Measurements from ENCODE around the gene MSRB2.

Gene MSRB2

GRCh38 chr10:23094786-23095403 is 484 bp upstream of the MSRB2 start:
- H3K27ac ChIP-seq: peak overlapping the region; percentile 91
- TF ChIP-seq CTCF (conservative IDR thresholded peaks at IDR 0.05): no peak

GRCh38 chr10:23095966-23096801 is 805 bp downstream of the MSRB2 start:
- TF ChIP-seq CTCF (conservative IDR thresholded peaks at IDR 0.05): no peak
- peak overlapping the region; percentile 91 for H3K27ac ChIP-seq

- peak overlapping the region; percentile 91; the same call in 1 of the 2 replicates for H3K27ac ChIP-seq
- TF ChIP-seq CTCF (conservative IDR thresholded peaks at IDR 0.05): no peak
These were observed 1.6 kb downstream of the MSRB2 start for GRCh38 chr10:23096802-23097549.

GRCh38 chr10:23099079-23099478 is 3.7 kb downstream of the MSRB2 start:
- TF ChIP-seq CTCF (conservative IDR thresholded peaks at IDR 0.05): no peak
- H3K27ac ChIP-seq: no peak overlapping the region

GRCh38 chr10:23099816-23100215 is 4.4 kb downstream of the MSRB2 start:
- H3K27ac ChIP-seq: peak overlapping the region; percentile 64

GRCh38 chr10:23100331-23101030 is 5.1 kb downstream of the MSRB2 start:
- H3K27ac ChIP-seq: peak overlapping the region; percentile 64
- TF ChIP-seq CTCF (conservative IDR thresholded peaks at IDR 0.05): no peak

More at GRCh38 chr10:23099816-23100215, 4.4 kb downstream of the MSRB2 start:
- no peak for TF ChIP-seq CTCF (conservative IDR thresholded peaks at IDR 0.05)
